ENCODE results near the gene ATP5PD.
"Not testable (repeated sequence)": the region's sequence is repeated elsewhere in the genome, so short reads cannot be mapped to it uniquely, and the experiment has no call there.

ATP5PD gene

DNA sequence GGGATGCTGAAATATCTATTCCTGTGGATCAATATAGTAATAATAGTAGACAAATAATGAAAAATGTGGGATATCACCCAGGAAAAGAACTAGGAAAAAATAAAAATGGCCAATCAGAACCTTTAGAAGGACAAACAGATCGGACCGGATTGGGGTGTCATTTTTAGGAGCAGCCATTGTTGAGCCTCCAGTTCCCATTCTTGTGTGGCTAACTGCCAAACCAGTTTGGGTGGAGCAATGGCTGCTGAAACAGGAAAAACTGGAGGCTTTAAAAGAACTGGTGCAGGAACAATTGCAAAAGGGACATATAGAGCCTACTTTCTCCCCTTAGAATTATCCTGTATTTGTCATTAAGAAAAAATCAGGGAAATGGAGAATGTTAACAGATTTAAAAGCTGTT lies 20.1 kb downstream of the ATP5PD start:
- DNase-seq; H3K23ac ChIP-seq (ENCODE audit: low read length in 2 of 2); H2BK5ac ChIP-seq (ENCODE audit: low read depth, low read length, poor library complexity, severe bottlenecking); H3K27ac ChIP-seq (ENCODE audit: low read length, poor library complexity, severe bottlenecking); H3K18ac ChIP-seq (ENCODE audit: low read depth in 1 of 2, low read length in 2 of 2); H2AK5ac ChIP-seq (ENCODE audit: low read length, severe bottlenecking); H3K79me1 ChIP-seq (replicated peaks; ENCODE audit: low read length, poor library complexity, severe bottlenecking); H3K4me3 ChIP-seq (ENCODE audit: insufficient read depth in 1 of 2, low read depth in 1 of 2, low read length in 2 of 2); H2AFZ ChIP-seq (ENCODE audit: low read depth, low read length); H3K14ac ChIP-seq (ENCODE audit: low read length in 2 of 2); H3K4me2 ChIP-seq (ENCODE audit: low read length, poor library complexity, severe bottlenecking); H3K27me3 ChIP-seq (ENCODE audit: control insufficient read depth in 1 of 2, insufficient read depth in 1 of 2, low read length in 2 of 2); H3K4ac ChIP-seq (ENCODE audit: low read depth in 1 of 2, low read length in 2 of 2); H3K4me1 ChIP-seq (ENCODE audit: control insufficient read depth, insufficient read depth, low read depth, low read length); H3K9ac ChIP-seq (ENCODE audit: low read length); H2BK120ac ChIP-seq (ENCODE audit: low read depth, low read length); H2BK12ac ChIP-seq (ENCODE audit: low read length in 2 of 2); H4K8ac ChIP-seq (ENCODE audit: low read length); H4K91ac ChIP-seq (ENCODE audit: low read length); H2BK15ac ChIP-seq (ENCODE audit: low read depth, poor library complexity, severe bottlenecking): not testable (repeated sequence)
- 94% methylated on average over 2 of the region's 2 CpGs for WGBS
- Histone ChIP-seq H3K36me3 (ENCODE audit: control insufficient read depth in 1 of 2, insufficient read depth in 2 of 2, low read depth in 1 of 2, low read length in 2 of 2) (peaks cover 15 to 18% of the 10 kb centered on the region in 2 experiments), H3K9me3 (ENCODE audit: control insufficient read depth, low read length) (peaks cover 11% of the 10 kb centered on the region)

DNA sequence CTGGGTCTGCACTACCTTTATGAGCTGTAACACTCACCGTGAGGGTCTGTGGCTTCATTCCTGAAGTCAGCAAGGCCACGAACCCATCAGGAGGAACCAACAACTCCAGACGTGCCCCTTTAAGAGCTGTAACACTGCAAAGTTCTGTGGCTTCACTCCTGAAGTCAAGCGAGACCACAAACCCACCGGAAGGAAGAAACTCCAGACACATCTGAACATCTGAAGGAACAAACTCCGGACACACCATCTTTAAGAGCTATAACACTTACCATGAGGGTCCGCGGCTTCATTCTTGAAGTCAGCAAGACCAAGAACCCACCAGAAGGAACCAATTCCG lies 21.4 kb downstream of the ATP5PD start:
- H2AFZ ChIP-seq (ENCODE audit: low read depth, low read length); H3K4me1 ChIP-seq (ENCODE audit: control insufficient read depth, insufficient read depth, low read depth, low read length); H2BK15ac ChIP-seq (ENCODE audit: low read depth, poor library complexity, severe bottlenecking); H3K14ac ChIP-seq (ENCODE audit: low read length in 2 of 2); H3K23ac ChIP-seq (ENCODE audit: low read length in 2 of 2); H3K79me1 ChIP-seq (replicated peaks; ENCODE audit: low read length, poor library complexity, severe bottlenecking); H3K4me2 ChIP-seq (ENCODE audit: low read length, poor library complexity, severe bottlenecking); H2BK120ac ChIP-seq (ENCODE audit: low read depth, low read length); DNase-seq; H3K4ac ChIP-seq (ENCODE audit: low read depth in 1 of 2, low read length in 2 of 2); H3K9me3 ChIP-seq (ENCODE audit: control insufficient read depth, low read length); H3K27me3 ChIP-seq (ENCODE audit: control insufficient read depth in 1 of 2, insufficient read depth in 1 of 2, low read length in 2 of 2); H2BK5ac ChIP-seq (ENCODE audit: low read depth, low read length, poor library complexity, severe bottlenecking); H3K18ac ChIP-seq (ENCODE audit: low read depth in 1 of 2, low read length in 2 of 2); H4K8ac ChIP-seq (ENCODE audit: low read length); H2BK12ac ChIP-seq (ENCODE audit: low read length in 2 of 2); H3K4me3 ChIP-seq (ENCODE audit: insufficient read depth in 1 of 2, low read depth in 1 of 2, low read length in 2 of 2); H2AK5ac ChIP-seq (ENCODE audit: low read length, severe bottlenecking); H3K27ac ChIP-seq (ENCODE audit: low read length, poor library complexity, severe bottlenecking); H4K91ac ChIP-seq (ENCODE audit: low read length); H3K9ac ChIP-seq (ENCODE audit: low read length): not testable (repeated sequence)
- H3K36me3 ChIP-seq (ENCODE audit: control insufficient read depth in 1 of 2, insufficient read depth in 2 of 2, low read depth in 1 of 2, low read length in 2 of 2), result peaks cover 28 to 31% of the 10 kb centered on the region in 2 experiments
- WGBS, result 94% methylated on average over 9 of the region's 9 CpGs

DNA sequence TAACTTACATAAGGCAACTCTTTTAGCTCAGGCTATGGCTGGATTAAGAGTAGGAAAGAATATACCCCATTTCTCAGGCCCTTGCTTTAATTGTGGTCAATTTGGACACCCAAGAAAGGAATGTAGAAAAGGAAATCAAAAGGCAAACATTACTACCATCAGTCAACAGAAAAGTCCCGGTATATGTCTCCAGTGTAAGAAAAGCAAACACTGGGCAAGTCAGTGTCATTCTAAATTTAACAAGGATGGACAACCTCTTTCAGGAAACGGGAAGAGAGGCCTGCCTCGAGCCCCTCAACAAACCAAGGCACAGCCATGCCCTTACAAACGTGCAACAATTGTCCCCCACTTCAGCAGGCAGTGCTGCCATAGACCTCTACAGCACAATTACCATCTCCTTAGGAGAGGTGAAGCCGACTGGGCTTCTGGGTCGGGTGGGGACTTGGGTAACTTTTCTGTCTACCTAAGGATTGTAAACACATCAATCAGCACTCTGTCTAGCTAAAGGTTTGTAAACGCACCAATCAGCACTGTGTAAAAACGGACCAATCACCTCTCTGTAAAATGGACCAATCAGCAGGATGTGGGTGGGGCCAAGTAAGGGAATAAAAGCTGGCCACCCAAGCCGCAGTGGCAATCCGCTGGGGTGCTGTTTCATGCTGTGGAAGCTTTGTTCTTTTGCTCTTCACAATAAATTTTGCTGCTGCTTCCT lies 21.9 kb downstream of the ATP5PD start:
- peaks cover 33 to 35% of the 10 kb centered on the region in 2 experiments for H3K36me3 ChIP-seq (ENCODE audit: control insufficient read depth in 1 of 2, insufficient read depth in 2 of 2, low read depth in 1 of 2, low read length in 2 of 2)
- no peak overlapping the region for H4K8ac ChIP-seq (ENCODE audit: low read length)
- H2BK12ac ChIP-seq (ENCODE audit: low read length in 2 of 2), result no peak overlapping the region
- no peaks in the 10 kb centered on the region for H3K27me3 ChIP-seq (ENCODE audit: control insufficient read depth in 1 of 2, insufficient read depth in 1 of 2, low read length in 2 of 2)
- H3K18ac ChIP-seq (ENCODE audit: low read depth in 1 of 2, low read length in 2 of 2), result no peak overlapping the region
- no peak for DNase-seq
- no peaks in the 10 kb centered on the region for H3K4me1 ChIP-seq (ENCODE audit: control insufficient read depth, insufficient read depth, low read depth, low read length)
- H2AK5ac ChIP-seq (ENCODE audit: low read length, severe bottlenecking), result no peak overlapping the region
- H3K9me3 ChIP-seq (ENCODE audit: control insufficient read depth, low read length), result peaks cover 3% of the 10 kb centered on the region
- no peak overlapping the region for H4K91ac ChIP-seq (ENCODE audit: low read length)
- H3K4me3 ChIP-seq (ENCODE audit: insufficient read depth in 1 of 2, low read depth in 1 of 2, low read length in 2 of 2), result no peak overlapping the region
- no peak overlapping the region for H3K23ac ChIP-seq (ENCODE audit: low read length in 2 of 2)
- H3K79me1 ChIP-seq (replicated peaks; ENCODE audit: low read length, poor library complexity, severe bottlenecking), result no peaks in the 10 kb centered on the region
- H3K4ac ChIP-seq (ENCODE audit: low read depth in 1 of 2, low read length in 2 of 2), result no peak overlapping the region
- H2BK5ac ChIP-seq (ENCODE audit: low read depth, low read length, poor library complexity, severe bottlenecking), result no peak overlapping the region
- H2BK15ac ChIP-seq (ENCODE audit: low read depth, poor library complexity, severe bottlenecking), result no peak overlapping the region
- no peak overlapping the region for H3K4me2 ChIP-seq (ENCODE audit: low read length, poor library complexity, severe bottlenecking)
- 94% methylated on average over 10 of the region's 10 CpGs for WGBS
- no peak overlapping the region for H3K9ac ChIP-seq (ENCODE audit: low read length)
- no peak overlapping the region for H2AFZ ChIP-seq (ENCODE audit: low read depth, low read length)
- H3K27ac ChIP-seq (ENCODE audit: low read length, poor library complexity, severe bottlenecking), result no peak overlapping the region
- H3K14ac ChIP-seq (ENCODE audit: low read length in 2 of 2), result no peak overlapping the region
- no peak overlapping the region for H2BK120ac ChIP-seq (ENCODE audit: low read depth, low read length)

DNA sequence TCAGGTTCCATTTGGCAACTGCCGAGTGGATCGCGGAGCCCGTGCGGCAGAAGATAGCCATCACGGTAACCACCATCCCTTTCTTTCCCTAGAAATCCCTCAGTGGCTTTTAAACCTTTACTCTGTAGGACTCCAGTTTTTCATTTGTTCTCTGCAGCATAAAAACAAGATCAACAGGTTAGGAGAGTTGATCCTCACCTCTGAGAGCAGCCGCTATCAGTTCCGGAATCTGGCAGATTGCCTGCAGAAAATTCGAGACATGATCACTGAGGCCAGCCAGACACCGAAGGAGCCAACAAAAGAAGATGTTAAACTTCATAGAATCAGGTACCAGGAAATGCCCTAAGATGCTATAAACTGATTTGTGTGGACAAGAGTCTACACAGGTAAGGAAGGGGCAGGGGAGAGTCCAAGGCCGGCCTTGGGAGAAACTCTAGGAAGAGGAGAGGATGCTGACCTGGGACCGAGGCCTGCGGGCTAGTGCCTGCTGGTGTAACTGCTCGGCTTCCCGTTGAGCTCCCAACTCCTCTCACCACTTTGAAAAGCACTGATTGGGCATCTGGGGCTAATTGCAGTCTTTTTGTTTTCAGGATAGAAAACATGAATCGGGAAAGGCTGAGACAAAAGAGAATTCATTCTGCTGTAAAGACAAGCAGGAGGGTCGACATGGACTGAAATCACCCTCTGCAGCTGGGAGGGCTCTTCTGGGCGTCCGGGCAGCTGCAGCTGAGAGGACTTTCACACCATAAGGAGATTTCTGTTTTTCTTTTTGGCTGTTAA lies 26.2 kb downstream of the ATP5PD start:
- no peak overlapping the region for H3K14ac ChIP-seq (ENCODE audit: low read length in 2 of 2)
- no peak overlapping the region for H2AFZ ChIP-seq (ENCODE audit: low read depth, low read length)

More for the DNA sequence above, 26.2 kb downstream of the ATP5PD start:
- H3K18ac ChIP-seq (ENCODE audit: low read depth in 1 of 2, low read length in 2 of 2), result no peak overlapping the region
- no peak overlapping the region for H4K8ac ChIP-seq (ENCODE audit: low read length)
- H2BK5ac ChIP-seq (ENCODE audit: low read depth, low read length, poor library complexity, severe bottlenecking), result no peak overlapping the region
- H3K36me3 ChIP-seq (ENCODE audit: control insufficient read depth in 1 of 2, insufficient read depth in 2 of 2, low read depth in 1 of 2, low read length in 2 of 2), result peaks cover 50 to 56% of the 10 kb centered on the region in 2 experiments
- H2BK12ac ChIP-seq (ENCODE audit: low read length in 2 of 2), result no peak overlapping the region
- no peaks in the 10 kb centered on the region for H3K9me3 ChIP-seq (ENCODE audit: control insufficient read depth, low read length)
- H3K79me1 ChIP-seq (replicated peaks; ENCODE audit: low read length, poor library complexity, severe bottlenecking), result peaks cover 16% of the 10 kb centered on the region
- no peak overlapping the region for H3K27ac ChIP-seq (ENCODE audit: low read length, poor library complexity, severe bottlenecking)
- H3K9ac ChIP-seq (ENCODE audit: low read length), result no peak overlapping the region
- no peak overlapping the region for H2BK15ac ChIP-seq (ENCODE audit: low read depth, poor library complexity, severe bottlenecking)
- no peak overlapping the region for H2AK5ac ChIP-seq (ENCODE audit: low read length, severe bottlenecking)
- WGBS, result 98% methylated on average over 17 of the region's 19 CpGs
- no peak overlapping the region for H2BK120ac ChIP-seq (ENCODE audit: low read depth, low read length)
- H3K4me1 ChIP-seq (ENCODE audit: control insufficient read depth, insufficient read depth, low read depth, low read length), result peaks cover 1% of the 10 kb centered on the region
- no peak overlapping the region for H3K4me3 ChIP-seq (ENCODE audit: insufficient read depth in 1 of 2, low read depth in 1 of 2, low read length in 2 of 2)
- H3K27me3 ChIP-seq (ENCODE audit: control insufficient read depth in 1 of 2, insufficient read depth in 1 of 2, low read length in 2 of 2), result no peaks in the 10 kb centered on the region
- no peak for DNase-seq
- H3K23ac ChIP-seq (ENCODE audit: low read length in 2 of 2), result no peak overlapping the region
- no peak overlapping the region for H3K4me2 ChIP-seq (ENCODE audit: low read length, poor library complexity, severe bottlenecking)
- H4K91ac ChIP-seq (ENCODE audit: low read length), result no peak overlapping the region
- no peak overlapping the region for H3K4ac ChIP-seq (ENCODE audit: low read depth in 1 of 2, low read length in 2 of 2)
